Stimulated activated CD8-positive, alpha-beta memory T cell treated with anti-CD3 and anti-CD28 coated beads, Interleukin-15, amount 100 ng/mL, for 1 hour (primary cell): Measurements from ENCODE around the gene UBQLN1.
"Not testable (repeated sequence)": the region's sequence is repeated elsewhere in the genome, so short reads cannot be mapped to it uniquely, and the experiment has no call there.

Experiments used
- DNase-seq: peaks from one replicate; pipeline ENCODE4 v3.0.0-alpha.2; 2020; ENCODE audit warnings: low read depth

UBQLN1 gene

DNA sequence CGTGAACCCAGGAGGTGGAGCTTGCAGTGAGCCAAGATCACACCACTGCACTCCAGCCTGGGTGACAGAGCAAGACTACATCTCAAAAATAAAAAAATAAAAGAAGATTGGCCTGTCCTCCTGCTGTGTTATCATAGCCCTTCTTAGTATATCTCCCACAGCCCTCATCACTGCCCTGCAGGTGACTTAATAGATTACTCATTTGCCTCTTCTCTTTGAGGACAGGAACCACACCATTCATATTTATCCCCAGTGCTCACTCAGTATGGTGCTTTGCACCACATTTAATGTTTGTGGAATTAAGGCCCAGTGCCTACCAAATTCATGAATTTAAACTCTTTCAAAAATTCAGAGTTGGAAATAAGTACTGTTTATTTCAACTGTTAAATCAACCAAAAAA is 74.5 kb downstream of the UBQLN1 start:
- DNase-seq, result no peak

DNA sequence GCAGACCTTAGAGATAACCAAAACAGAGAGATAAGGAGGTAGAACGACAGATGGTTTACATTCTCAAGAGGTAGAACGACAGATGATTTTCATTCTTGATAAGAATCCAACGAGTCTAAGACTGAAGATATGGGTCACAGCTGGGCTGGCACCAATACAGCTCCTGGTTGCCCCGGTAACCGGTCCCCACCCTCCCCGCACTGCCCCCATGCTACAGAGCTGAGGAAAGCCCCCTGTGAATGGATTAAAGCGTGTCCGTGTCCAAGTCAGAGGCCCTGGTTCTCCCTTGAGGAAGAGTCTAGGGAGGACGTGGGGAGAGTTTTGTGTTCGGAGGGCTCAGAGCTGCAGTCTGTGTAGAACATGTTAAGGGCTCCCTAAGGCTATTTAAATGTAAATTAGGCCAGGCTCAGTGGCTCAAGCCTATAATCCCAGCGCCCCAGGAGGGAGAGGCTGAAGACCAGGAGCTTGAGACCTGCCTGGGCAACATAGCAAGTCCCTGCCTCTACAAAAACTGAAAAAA is 76.8 kb downstream of the UBQLN1 start:
- DNase-seq, result no peak

DNA sequence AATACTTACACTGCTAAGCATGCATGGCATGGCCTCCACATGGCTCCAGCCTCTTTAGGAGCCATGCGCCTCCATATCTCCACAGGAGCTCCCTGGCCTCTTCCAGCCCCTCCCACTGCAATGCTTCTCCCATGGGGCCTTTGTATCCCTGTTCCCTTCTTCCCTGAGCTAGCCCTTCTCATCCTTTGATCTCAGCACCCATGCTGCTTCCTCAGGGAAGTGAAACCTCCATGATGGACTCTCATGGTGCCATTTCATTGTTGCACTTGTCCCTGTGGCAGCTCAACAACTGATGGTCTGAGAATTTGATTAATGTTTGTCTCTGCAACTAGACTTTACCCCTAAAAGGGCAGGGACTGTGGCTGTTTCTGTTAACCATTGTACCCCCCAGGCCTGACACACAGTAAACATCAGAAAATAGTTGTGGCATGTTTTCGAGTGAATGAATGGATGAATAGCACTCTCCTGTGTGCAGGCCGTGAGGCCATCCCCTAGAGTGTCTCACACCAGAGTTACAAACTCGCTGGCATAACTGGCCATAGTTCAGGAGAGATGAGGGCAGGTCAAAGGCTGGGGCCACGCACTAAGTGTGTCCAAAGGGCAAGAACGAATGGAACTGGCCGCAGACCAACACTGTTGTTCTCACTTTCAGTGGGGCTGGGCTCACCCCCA is 78.2 kb downstream of the UBQLN1 start:
- no peak for DNase-seq

- DNase-seq, result no peak
These were observed 79.2 kb downstream of the UBQLN1 start for GRCh38 chr9:83628540-83628939.

DNA sequence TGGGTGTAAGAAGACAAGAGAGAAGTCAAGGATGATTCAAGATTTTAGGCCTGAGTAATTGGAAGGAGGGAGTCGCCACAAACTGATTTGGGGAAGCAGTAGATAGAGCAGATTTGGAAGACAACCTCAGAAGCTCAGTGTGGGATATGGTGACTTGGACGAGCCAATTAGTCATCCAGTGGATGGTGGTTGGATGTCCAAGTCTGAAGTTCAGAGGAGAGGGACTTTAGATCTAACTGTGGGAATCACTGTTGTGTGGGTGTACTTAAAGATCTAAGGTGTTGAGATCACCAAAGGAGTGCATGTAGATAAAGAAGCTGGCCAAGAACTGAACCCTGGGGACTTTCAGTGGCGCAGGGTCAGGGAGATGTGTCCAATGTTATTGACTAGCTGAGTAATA is 82.6 kb downstream of the UBQLN1 start:
- DNase-seq, result no peak

- no peak for DNase-seq
These were observed 84.1 kb downstream of the UBQLN1 start for GRCh38 chr9:83623679-83624076.

DNA sequence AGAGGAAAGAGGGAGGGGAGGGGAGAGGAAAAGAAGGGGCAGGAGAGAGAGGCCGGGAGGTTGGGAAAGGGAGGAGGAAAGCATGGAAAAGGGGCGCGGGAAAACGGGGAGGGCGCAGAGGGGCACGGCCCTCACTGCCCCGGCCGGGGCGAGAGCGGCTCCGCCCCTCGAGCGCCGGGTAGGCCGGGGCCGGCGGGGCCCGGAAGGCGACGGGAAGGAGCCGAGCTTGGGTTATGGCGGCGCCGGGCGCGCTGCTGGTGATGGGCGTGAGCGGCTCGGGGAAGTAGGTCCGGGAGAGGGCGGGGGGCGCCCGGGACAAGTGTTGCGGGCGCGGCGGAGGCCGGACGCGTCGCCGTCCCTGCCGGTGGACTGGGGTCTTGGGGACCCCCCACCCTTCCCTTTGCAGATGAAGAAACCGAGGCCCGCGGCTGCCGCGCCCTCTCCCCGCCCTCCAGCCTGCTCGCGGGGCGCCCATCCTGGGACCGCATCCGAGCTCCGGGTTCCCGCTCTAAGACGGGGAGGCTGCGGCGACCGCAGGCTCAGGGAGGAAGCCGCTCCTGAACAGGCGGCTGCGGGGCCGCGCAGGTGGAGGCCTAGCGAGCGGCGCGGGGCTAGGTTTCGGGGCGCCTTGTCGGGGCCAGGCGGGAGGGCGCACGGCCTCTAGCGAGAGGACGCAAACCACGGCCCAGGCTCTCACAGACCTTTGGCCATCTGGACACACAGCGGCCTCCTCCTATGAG is 84.6 kb downstream of the UBQLN1 start, which contains the start of gene IDNK:
TSS of gene IDNK (plus strand) at position 205 of the 740 bp plus-strand sequence. CDS start at position 234, 29 bp downstream.
- DNase-seq, result peak; percentile 35

- DNase-seq, result no peak
These were observed 85.3 kb downstream of the UBQLN1 start for GRCh38 chr9:83622433-83622938.

- DNase-seq, result no peak
These were observed 86.7 kb downstream of the UBQLN1 start for GRCh38 chr9:83620841-83621636.

DNA sequence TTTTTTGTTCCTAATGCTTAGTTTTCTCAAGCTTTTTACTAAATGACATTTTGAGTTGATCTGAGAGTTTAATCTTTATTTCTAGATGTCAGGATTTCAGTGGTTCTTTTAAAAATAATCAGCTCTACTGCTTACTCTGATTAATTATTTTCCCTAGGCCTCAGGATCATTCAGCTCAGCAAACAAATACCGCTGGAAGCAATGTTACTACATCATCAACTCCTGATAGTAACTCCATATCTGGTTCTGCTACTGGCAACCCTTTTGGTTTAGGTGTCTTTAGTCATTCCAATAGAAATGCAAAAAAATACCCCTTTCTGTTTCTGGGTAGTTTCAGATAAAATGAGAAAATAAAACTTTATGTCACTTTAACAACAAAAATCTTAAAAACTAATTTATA is 90.5 kb downstream of the UBQLN1 start:
- DNase-seq, result no peak

- not testable (repeated sequence) for DNase-seq
These were observed 94.5 kb downstream of the UBQLN1 start for GRCh38 chr9:83613298-83613697.
